Parathyroid adenoma (tissue), 2 donors: ENCODE data around the gene MOGAT3.

Experiments used
- H2AFZ ChIP-seq: fragments of 300-600 bp; sonication (generic); one replicate; pipeline ENCODE4 v1.7.0; 2017; ENCODE audit warnings: antibody characterized with exemption, mild to moderate bottlenecking
- H3K27ac ChIP-seq: fragments of 300-600 bp; sonication (generic); one replicate; pipeline ENCODE4 v1.7.0; 2017
- H3K27me3 ChIP-seq: fragments of 300-600 bp; sonication (generic); one replicate; pipeline ENCODE4 v1.7.0; 2017; ENCODE audit warnings: low read length; ENCODE audit not compliant: control insufficient read depth, insufficient read depth
- H3K36me3 ChIP-seq: fragments of 300-600 bp; sonication (generic); one replicate; pipeline ENCODE4 v1.7.0; 2017; ENCODE audit warnings: low read length; ENCODE audit not compliant: control insufficient read depth, insufficient read depth
- H3K4me1 ChIP-seq: fragments of 300-600 bp; sonication (generic); one replicate; pipeline ENCODE4 v1.7.0; 2017; ENCODE audit warnings: control low read depth
- H3K4me2 ChIP-seq: fragments of 300-600 bp; sonication (generic); one replicate; pipeline ENCODE4 v1.7.0; 2017; ENCODE audit warnings: low read length
- H3K4me3 ChIP-seq: fragments of 300-600 bp; sonication (generic); one replicate; pipeline ENCODE4 v1.7.0; 2017; ENCODE audit warnings: low read depth, low read length
- H3K79me2 ChIP-seq: fragments of 300-600 bp; sonication (generic); one replicate; pipeline ENCODE4 v1.7.0; 2017; ENCODE audit warnings: control low read depth
- H3K9ac ChIP-seq: fragments of 300-600 bp; sonication (generic); one replicate; pipeline ENCODE4 v1.7.0; 2017; ENCODE audit warnings: mild to moderate bottlenecking
- H3K9me3 ChIP-seq: fragments of 300-600 bp; sonication (generic); one replicate; pipeline ENCODE4 v1.7.0; 2017; ENCODE audit warnings: low read length; ENCODE audit not compliant: control insufficient read depth
- TF ChIP-seq, protein P1 (sequence below): fragments of 300-600 bp; sonication (generic); IDR thresholded peaks from one replicate; pipeline ENCODE4 v1.7.0; 2017; ENCODE audit warnings: antibody characterized with exemption, mild to moderate bottlenecking
- donor health status: primary hyperparathyroidism.

MOGAT3 gene

DNA sequence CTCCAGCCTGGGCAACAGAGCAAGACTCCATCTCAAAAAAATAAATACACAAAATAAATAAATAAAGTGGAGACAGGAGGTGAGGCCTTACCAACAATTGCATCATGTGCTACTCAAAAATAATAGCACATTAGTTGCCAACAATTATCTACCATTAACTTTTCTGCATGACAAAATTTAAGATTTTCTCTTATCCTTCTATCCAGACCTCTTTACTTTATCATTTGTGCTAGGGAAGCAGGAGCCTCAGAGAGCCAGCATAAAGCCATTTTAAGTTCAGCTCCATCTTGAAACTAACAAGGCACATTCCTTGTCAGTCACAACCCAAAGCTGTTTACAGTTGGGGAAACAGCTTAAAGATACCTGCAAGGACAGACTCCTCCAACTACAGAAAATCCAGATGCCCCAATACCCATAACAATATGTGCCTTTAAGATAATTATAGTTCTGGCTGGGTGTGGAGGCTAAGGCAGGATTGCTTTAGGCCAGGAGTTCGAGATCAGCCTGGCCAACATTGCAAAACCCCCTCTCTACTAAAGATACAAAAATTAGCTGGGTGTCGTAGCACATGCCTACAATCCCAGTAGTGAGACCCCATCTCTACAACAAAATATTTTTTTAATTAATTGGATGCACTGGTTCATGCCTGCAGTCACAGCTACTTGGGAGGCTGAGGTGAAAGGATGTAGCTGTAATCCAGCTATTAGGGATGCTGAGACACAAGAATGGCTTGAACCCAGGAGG is 48.8 kb downstream of the MOGAT3 start:
- Histone ChIP-seq H3K4me1 (peaks cover 9% of the 10 kb centered on the region), H3K9ac (no peak overlapping the region), H3K79me2 (no peaks in the 10 kb centered on the region), H3K9me3 (no peaks in the 10 kb centered on the region), H3K4me2 (no peak overlapping the region), H3K4me3 (no peak overlapping the region), H3K27me3 (no peaks in the 10 kb centered on the region), H2AFZ (no peak overlapping the region), H3K27ac (no peak overlapping the region), H3K36me3 (no peaks in the 10 kb centered on the region)
- TF ChIP-seq, protein P1, sequence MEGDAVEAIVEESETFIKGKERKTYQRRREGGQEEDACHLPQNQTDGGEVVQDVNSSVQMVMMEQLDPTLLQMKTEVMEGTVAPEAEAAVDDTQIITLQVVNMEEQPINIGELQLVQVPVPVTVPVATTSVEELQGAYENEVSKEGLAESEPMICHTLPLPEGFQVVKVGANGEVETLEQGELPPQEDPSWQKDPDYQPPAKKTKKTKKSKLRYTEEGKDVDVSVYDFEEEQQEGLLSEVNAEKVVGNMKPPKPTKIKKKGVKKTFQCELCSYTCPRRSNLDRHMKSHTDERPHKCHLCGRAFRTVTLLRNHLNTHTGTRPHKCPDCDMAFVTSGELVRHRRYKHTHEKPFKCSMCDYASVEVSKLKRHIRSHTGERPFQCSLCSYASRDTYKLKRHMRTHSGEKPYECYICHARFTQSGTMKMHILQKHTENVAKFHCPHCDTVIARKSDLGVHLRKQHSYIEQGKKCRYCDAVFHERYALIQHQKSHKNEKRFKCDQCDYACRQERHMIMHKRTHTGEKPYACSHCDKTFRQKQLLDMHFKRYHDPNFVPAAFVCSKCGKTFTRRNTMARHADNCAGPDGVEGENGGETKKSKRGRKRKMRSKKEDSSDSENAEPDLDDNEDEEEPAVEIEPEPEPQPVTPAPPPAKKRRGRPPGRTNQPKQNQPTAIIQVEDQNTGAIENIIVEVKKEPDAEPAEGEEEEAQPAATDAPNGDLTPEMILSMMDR, result no peak
